HG02943 (cell line): ENCODE measurements around the gene ZNHIT6.
"Not testable (repeated sequence)": the region's sequence is repeated elsewhere in the genome, so short reads cannot be mapped to it uniquely, and the experiment has no call there.

Source experiments
- ATAC-seq: cut with Tn5 transposase; IDR thresholded peaks from one replicate; pipeline ENCODE4 v1.9.1; 2021; ENCODE audit warnings: mild to moderate bottlenecking, low read depth, moderate library complexity; ENCODE audit not compliant: unreplicated experiment

ZNHIT6 gene

DNA sequence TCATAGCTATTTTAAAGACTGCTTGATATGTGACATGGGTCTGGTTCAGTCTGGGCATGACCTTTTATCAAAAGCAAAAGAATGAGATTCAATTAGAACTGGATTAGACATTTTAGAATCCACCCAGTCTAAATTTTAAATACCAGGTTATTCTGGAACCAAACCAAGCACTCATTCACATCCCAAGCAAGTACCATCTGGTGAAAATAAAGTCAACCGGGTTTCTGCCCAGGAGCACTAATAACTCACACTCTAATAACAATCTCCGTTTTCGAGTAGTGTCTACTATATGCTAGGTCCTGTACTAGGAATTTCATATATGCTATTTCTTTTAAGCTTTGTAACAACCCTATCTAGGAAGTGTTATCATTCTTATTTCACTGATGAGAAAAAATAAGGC is 30.6 kb downstream of the ZNHIT6 start:
- no peak for ATAC-seq

DNA sequence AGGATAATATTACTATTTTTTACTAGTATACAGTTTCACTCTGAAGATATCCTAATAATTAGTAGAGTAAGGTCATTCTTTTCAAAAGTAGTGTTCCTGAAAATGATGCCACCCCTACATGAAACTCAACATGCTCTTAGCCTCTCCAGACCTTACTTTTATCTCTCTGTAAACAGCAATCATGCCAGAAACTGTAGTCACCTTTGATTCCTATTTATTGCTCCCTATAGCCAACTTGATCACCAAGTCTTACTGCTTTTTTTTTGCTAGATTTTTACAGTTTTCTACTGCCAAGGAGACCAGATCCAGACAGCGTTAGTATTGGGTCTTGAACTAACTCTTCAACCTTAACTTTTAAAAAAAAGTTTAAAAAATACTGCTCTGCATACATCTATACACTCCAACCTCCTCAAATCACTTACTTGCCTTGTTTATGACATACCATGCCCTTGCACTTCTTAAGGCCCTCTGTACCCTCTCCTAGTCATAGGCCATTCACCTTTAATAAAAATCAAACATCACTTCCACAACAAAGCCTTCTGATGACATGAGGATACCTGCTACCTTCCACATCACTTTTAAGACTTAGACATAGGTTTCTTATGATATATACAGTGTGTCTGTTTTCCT is 36.1 kb downstream of the ZNHIT6 start:
- no peak for ATAC-seq

DNA sequence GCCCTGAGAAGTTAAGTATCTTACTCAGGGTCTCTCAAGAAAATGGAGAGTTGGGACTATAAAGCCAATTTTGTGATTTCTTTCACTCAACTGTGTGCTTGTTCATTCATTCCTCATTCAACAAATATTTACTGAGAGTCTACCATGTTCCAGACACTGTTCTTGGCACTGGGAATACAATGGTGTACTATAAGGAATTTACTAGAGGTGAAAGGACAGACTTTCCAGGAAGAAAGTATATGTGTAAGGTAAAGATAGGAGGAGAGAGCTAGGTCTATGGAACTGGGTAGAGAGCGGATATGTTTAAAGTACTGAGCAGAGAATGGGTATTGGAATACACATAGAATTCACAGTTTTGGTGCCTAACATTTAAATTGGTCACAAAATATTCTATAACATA is 42.3 kb downstream of the ZNHIT6 start:
- no peak for ATAC-seq

DNA sequence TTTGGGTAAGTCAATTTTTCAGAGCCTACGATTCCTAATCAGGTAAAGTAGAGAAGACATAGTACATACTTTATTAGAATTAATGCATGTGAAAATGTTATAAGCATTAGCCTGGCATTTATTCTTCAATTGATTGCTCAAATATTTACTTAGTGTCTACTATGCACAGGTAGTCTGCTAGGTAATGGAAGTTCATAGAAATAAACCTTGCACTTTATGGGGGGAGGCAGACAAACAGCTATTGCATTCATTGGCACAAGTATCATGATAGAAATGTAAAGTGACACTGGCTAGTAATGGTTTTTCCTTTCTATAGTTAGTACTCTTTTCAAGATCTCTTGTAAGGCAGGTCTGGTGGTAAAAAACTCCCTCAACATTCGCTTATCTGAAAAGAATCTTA is 44.9 kb downstream of the ZNHIT6 start:
- ATAC-seq = no peak

DNA sequence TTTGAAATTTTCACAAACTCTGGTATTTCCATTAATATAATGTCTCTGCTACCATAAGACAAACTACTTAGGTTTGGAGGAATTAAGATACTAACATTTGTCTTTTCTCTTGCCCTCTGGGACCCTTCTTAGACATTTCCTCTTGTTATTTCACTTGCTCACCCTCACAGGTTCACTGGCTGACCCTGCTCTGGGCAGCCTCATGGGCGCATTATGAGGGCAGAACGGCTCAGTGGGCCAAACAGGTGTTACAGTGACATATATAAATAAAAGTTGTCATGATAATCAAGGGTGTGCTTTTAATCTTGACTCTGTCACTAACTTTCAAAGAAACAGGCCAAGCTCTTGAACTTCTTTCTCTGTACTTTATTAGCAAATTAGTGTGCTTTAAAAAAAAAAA is 46.5 kb downstream of the ZNHIT6 start:
- ATAC-seq = no peak

DNA sequence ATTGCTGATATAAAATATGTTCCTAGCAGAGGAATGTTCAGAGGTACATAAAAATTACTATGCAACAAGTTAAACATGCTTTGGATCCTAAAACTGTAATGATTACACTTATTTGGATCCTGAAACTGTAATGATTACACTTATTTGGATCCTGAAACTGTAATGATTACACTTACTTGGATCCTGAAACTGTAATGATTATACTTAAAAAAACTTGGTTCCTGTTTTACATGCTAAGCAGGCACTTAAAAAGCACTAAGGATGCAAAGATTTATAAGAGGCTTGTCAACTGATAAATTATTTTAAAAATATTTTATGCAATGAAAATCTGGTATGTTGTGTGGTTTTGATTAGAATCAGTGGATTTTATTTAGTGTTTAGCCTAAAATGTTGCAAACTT is 47.7 kb downstream of the ZNHIT6 start:
- no peak for ATAC-seq

DNA sequence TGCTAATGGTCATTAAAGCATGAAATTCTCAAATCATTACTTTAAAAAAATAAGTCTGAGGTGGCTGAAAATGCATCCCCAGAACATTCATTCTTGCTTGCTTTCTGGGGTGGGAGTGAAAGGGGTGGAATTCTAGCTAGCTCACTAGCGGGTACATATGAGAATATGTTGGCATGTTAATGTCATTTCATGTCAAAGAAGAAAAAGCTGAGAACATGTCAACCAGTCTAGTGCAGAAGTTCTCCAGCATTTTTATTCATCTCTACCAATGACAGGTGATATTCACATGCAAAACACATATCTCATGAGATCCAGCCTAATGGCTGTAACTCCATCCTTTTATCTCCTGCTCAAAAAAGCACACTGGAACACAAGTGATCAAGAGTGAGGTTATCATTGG is 49.1 kb downstream of the ZNHIT6 start:
- no peak for ATAC-seq

DNA sequence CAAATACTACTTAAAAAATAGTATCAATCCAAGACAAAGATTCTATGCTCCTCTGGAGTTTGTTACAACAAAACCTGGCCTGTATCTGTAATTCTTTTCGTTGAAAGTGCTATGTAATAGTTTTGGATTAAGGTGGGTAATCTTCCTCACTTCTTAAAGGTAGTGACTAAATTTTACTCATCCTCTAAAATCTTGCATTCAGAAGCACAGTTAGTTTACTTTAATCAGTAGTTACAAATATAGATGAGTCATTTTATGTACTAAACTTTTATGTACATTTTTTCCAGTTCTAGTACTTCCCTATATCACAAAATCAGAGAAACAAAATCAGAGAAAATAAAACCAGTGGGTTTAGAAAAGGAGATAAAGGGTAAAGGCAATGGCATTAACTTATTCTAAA is 51.3 kb downstream of the ZNHIT6 start:
- ATAC-seq = no peak

DNA sequence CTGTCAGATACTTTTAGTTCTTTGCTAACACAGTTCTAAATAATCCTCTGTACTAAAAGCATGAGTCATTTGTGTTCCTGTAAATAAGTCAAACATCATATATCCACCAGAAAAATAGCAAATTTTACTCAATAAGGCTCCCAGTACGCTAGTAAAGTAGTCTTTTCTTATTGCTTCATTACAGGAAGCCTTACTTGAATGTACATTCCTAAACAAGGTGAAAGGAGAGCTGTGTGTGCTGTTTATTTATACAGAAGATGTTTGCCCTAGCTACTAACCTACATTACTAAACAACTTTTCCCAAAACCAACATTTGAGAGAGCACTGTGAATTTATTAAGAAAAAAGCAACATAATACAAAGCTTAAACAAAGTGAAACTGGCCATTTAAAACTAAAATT is 52.0 kb downstream of the ZNHIT6 start:
- no peak for ATAC-seq

DNA sequence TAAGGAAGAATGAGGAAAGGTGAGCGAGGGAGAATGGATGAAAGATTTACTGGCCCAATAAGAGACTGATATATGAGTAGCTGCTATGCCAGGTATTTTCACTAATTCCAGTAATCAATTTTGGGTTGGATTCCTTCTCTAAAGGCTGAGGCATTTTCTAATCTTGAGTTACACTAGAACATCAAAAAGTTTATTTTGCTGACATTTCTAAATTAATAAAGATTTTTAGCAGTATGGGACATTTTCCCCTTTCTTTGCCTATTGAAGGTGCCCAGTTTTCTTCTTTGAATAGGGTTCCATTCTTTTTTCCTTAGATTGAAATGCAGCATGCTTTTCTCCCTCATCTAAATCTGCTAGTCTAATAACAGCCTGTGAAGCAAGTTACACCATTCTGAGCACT is 52.9 kb downstream of the ZNHIT6 start:
- no peak for ATAC-seq

GRCh38 chr1:85654066-85654782 is 54.0 kb downstream of the ZNHIT6 start:
- no peak for ATAC-seq

GRCh38 chr1:85652327-85652726 is 55.9 kb downstream of the ZNHIT6 start:
- no peak for ATAC-seq

DNA sequence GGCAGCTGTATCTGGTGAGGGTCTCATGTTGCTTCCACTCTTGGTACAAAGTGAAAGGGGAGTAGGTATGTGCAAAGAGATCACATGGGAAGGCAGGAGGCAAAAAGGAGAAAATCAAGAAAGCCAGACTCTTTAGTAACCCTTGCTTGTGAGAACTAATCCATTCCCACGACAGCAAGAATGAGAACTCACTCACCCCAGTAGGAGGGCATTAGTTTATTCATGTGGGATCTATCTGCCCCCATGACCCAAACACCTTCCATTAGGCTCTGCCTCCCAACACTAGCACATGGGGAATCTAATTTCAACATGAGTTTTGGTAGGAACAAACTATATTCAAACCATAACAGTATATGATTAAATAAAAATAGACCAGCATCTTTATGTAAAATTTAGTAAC is 57.6 kb downstream of the ZNHIT6 start:
- no peak for ATAC-seq

- ATAC-seq = no peak
Measured at GRCh38 chr1:85649591-85649990, 58.6 kb downstream of the ZNHIT6 start.

DNA sequence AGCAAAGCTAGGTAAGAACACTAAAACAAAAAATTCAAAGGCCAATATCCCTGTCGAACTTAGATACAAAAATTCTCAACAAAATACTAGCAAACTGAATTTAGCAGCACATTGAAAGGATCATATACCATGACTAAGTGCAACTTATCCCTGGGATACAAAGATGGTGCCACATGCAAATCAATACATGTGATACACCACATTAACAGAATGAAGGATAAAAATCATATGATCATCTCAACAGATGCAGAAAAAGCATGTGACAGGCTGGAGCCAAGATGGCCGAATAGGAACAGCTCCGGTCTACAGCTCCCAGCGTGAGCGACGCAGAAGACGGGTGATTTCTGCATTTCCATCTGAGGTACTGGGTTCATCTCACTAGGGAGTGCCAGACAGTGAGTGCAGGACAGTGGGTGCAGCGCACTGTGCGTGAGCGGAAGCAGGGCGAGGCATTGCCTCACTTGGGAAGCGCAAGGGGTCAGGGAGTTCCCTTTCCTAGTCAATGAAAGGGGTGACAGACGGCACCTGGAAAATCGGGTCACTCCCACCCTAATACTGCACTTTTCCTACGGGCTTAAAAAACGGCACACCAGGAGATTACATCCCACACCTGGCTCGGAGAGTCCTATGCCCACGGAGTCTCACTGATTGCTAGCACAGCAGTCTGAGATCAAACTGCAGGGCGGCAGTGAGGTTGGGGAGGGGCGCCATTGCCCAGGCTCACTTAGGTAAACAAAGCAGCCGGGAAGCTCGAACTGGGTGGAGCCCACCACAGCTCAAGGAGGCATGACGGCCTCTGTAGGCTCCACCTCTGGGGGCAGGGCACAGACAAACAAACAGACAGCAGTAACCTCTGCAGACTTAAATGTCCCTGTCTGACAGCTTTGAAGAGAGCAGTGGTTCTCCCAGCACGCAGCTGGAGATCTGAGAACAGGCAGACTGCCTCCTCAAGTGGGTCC is 66.4 kb downstream of the ZNHIT6 start:
- ATAC-seq = not testable (repeated sequence)

- ATAC-seq = not testable (repeated sequence)
Measured at GRCh38 chr1:85639920-85640319, 68.3 kb downstream of the ZNHIT6 start.

- ATAC-seq = no peak
Measured at GRCh38 chr1:85638412-85638811, 69.8 kb downstream of the ZNHIT6 start.

GRCh38 chr1:85630493-85630892 is 77.7 kb downstream of the ZNHIT6 start:
- ATAC-seq = no peak

DNA sequence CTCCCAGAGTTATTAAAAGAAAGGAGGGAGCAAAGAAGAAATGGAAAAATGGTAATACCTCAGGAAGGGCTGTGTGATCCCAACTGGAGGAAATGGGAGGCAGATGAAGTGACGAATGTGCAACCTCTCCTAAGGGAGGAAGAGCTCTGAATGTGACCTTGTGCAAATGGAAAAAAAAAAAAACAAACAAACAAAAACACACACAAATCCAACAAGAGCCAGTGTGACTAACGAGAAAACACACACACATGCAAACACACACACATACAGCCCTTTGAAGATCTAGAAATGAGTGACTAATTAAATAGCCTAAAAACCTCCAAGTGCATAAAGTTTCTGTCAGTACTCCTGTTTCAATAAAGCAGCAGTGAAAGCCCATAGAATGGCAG is 78.7 kb downstream of the ZNHIT6 start:
- ATAC-seq = no peak

- no peak for ATAC-seq
Measured at GRCh38 chr1:85628791-85629531, 79.3 kb downstream of the ZNHIT6 start.

DNA sequence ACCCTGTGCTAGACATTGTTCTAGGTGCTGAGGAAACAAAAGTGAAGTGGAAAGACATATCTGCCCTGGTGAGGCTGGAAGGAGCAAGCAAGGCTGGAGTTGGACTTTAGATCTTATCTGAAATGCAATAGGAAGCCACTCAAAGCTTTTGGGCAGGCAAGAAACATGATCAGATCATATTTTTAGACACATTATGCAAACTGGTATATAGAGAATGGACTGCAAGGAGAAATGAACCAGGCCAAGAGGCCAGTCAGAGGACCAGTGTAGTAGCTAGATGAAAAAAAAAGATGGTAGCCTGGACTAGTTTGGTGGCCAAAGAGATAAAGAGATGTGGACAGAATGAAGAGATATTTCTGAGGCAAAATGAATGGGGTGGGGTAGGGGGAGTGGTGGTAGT is 81.4 kb downstream of the ZNHIT6 start:
- no peak for ATAC-seq
